Measurements from ENCODE around the gene CPEB4. TPM values are rescaled to one million over a fixed set of nuclear protein-coding genes. Genes with fewer than 3 reads are reported as not detected.

CPEB4 gene
- total RNA-seq, 1 experiment from 2014 or later, result 15.4 TPM

GRCh38 chr5:173862047-173862477 is 26.1 kb upstream of the CPEB4 start:
- no peak for DNase-seq
- Histone ChIP-seq H3K4me1 (replicated peaks; ENCODE audit: insufficient read depth) (peaks cover 40% of the 10 kb centered on the region), H3K27ac (no peak overlapping the region), H2AFZ (no peak overlapping the region), H3K9me2 (ENCODE audit: insufficient read depth) (no peaks in the 10 kb centered on the region), H3K79me2 (ENCODE audit: low read depth) (no peaks in the 10 kb centered on the region), H3K4me2 (no peak overlapping the region), H3K4me3 (no peak overlapping the region), H3F3A (ENCODE audit: insufficient read depth, low read depth) (peaks cover 11% of the 10 kb centered on the region), H3K27me3 (ENCODE audit: insufficient read depth, low read depth) (no peaks in the 10 kb centered on the region), H3K9me3 (ENCODE audit: insufficient read depth, low read depth) (no peaks in the 10 kb centered on the region), H4K20me1 (ENCODE audit: insufficient read depth) (no peaks in the 10 kb centered on the region), H3K36me3 (ENCODE audit: low read depth) (no peaks in the 10 kb centered on the region)
- ChIA-PET POLR2A (ENCODE audit: unreplicated experiment) (no interaction called here), CTCF (no interaction called here)
- no TSS peak for BruUV-seq (replicated peaks)
- intact Hi-C loops (cut with micrococcal nuclease; ENCODE audit: unreplicated experiment), result no loop called here
- TF ChIP-seq EZH2 (IDR thresholded peaks at IDR 0.05; ENCODE audit: low read depth) (no peak), CTCF (conservative IDR thresholded peaks at IDR 0.05) (no peak)

GRCh38 chr5:173863359-173863758 is 24.8 kb upstream of the CPEB4 start:
- Histone ChIP-seq H3K4me3 (no peak overlapping the region), H3K27ac (no peak overlapping the region), H3F3A (ENCODE audit: insufficient read depth, low read depth) (peaks cover 24% of the 10 kb centered on the region), H3K36me3 (ENCODE audit: low read depth) (no peaks in the 10 kb centered on the region), H3K79me2 (ENCODE audit: low read depth) (no peaks in the 10 kb centered on the region), H3K4me1 (replicated peaks; ENCODE audit: insufficient read depth) (peaks cover 47% of the 10 kb centered on the region), H4K20me1 (ENCODE audit: insufficient read depth) (no peaks in the 10 kb centered on the region), H3K9me3 (ENCODE audit: insufficient read depth, low read depth) (no peaks in the 10 kb centered on the region), H3K9me2 (ENCODE audit: insufficient read depth) (no peaks in the 10 kb centered on the region), H3K4me2 (no peak overlapping the region), H2AFZ (no peak overlapping the region), H3K27me3 (ENCODE audit: insufficient read depth, low read depth) (no peaks in the 10 kb centered on the region)
- intact Hi-C loops (cut with micrococcal nuclease; ENCODE audit: unreplicated experiment), result no loop called here
- no peak for DNase-seq
- TF ChIP-seq EZH2 (IDR thresholded peaks at IDR 0.05; ENCODE audit: low read depth) (no peak), CTCF (conservative IDR thresholded peaks at IDR 0.05) (no peak)
- POLR2A ChIA-PET (ENCODE audit: unreplicated experiment), result no interaction called here
- CTCF ChIA-PET, result no interaction called here
- no TSS peak for BruUV-seq (replicated peaks)

GRCh38 chr5:173864126-173865050 is 23.8 kb upstream of the CPEB4 start:
- intact Hi-C loops (cut with micrococcal nuclease; ENCODE audit: unreplicated experiment), result loop anchor here (5.0 kb wide), 1 partner anchor 117 kb away; no protein-coding TSS in a partner anchor
- Histone ChIP-seq H3K27ac (no peak overlapping the region), H3K4me3 (no peak overlapping the region), H2AFZ (no peak overlapping the region), H3K27me3 (ENCODE audit: insufficient read depth, low read depth) (no peaks in the 10 kb centered on the region), H4K20me1 (ENCODE audit: insufficient read depth) (no peaks in the 10 kb centered on the region), H3K9me2 (ENCODE audit: insufficient read depth) (no peaks in the 10 kb centered on the region), H3K36me3 (ENCODE audit: low read depth) (no peaks in the 10 kb centered on the region), H3F3A (ENCODE audit: insufficient read depth, low read depth) (peaks cover 26% of the 10 kb centered on the region), H3K4me1 (replicated peaks; ENCODE audit: insufficient read depth) (peaks cover 47% of the 10 kb centered on the region), H3K79me2 (ENCODE audit: low read depth) (no peaks in the 10 kb centered on the region), H3K9me3 (ENCODE audit: insufficient read depth, low read depth) (no peaks in the 10 kb centered on the region), H3K4me2 (no peak overlapping the region)
- POLR2A ChIA-PET (ENCODE audit: unreplicated experiment), result no interaction called here
- no TSS peak for BruUV-seq (replicated peaks)
- CTCF ChIA-PET, result no interaction called here
- no peak for DNase-seq
- TF ChIP-seq EZH2 (IDR thresholded peaks at IDR 0.05; ENCODE audit: low read depth) (no peak), CTCF (conservative IDR thresholded peaks at IDR 0.05) (no peak)

All from PC-9 (cell line).